OCI-LY3 (cell line): ENCODE data around the gene CGB3.

Experiments
- EZH2phosphoT487 ChIP-seq: fragments of 200-600 bp; shearing (Covaris generic); IDR thresholded peaks from 2 replicates; pipeline ENCODE4 v1.6.1; 2018; ENCODE audit warnings: antibody characterized with exemption, mixed run types, low read depth
- TF ChIP-seq, protein P1 (sequence below): fragments of 200-600, 300-600 bp; sonication (generic); IDR thresholded peaks from 2 replicates; pipeline ENCODE4 v1.5.1; 2014; ENCODE audit warnings: antibody characterized with exemption, low read length, low read depth

- TF ChIP-seq, protein P1, sequence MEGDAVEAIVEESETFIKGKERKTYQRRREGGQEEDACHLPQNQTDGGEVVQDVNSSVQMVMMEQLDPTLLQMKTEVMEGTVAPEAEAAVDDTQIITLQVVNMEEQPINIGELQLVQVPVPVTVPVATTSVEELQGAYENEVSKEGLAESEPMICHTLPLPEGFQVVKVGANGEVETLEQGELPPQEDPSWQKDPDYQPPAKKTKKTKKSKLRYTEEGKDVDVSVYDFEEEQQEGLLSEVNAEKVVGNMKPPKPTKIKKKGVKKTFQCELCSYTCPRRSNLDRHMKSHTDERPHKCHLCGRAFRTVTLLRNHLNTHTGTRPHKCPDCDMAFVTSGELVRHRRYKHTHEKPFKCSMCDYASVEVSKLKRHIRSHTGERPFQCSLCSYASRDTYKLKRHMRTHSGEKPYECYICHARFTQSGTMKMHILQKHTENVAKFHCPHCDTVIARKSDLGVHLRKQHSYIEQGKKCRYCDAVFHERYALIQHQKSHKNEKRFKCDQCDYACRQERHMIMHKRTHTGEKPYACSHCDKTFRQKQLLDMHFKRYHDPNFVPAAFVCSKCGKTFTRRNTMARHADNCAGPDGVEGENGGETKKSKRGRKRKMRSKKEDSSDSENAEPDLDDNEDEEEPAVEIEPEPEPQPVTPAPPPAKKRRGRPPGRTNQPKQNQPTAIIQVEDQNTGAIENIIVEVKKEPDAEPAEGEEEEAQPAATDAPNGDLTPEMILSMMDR: peak; percentile 70
- TF ChIP-seq EZH2phosphoT487: no peak
Observed at GRCh38 chr19:48999481-49000325, 24.4 kb downstream of the CGB3 start.
